ENCODE results near the gene CDKAL1. TPM values are rescaled to one million over a fixed set of nuclear protein-coding genes. Genes with fewer than 3 reads are reported as not detected.

CDKAL1 gene
- total and polyA plus RNA-seq, 2 of the 13 experiments (the other 11 are each of a cell fraction or from before 2014, with no cell fraction given) = 9.5 to 27.7 TPM

DNA sequence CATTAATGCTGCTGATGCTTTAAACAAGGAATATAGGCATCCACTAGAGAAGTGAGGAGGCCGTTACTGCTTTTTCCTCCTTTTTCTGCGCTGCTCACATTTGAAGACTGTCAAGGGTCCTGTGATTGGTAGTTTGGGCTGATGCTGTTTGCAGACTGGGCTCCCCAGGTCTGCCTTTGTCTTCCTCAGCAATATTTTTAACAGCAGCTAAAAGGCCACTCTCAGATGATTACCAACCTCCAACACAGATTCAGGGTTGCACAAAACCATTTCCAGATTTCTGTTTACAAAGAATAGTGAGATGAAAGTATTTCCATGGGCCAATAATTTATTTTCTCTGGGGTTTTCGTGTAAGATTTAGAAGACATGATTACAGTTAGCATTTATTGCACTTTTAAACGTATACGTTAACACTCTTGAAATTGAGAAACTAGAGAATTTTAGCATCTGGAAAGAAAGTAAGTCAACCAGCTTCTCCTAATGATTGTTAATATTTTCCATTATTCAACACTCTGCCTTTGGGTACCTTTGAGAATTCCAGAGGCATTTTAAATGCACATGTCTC is 584.0 kb downstream of the CDKAL1 start:
- H3K79me2 ChIP-seq (ENCODE audit: insufficient read depth, low read length) = no peaks in the 10 kb centered on the region
- WGBS (ENCODE audit: low lambda C conversion rate) = 97% methylated on average over 5 of the region's 5 CpGs
- no peak overlapping the region for H3K4me3 ChIP-seq (replicated peaks in 1 of 3; ENCODE audit: insufficient read depth in 1 of 3, low read depth in 2 of 3, low read length in 3 of 3)
- CTCF ChIA-PET (ENCODE audit: low intra/inter-chr PET ratio, low total read pairs) = no interaction called here
- H3K27ac ChIP-seq (ENCODE audit: extremely low read length, insufficient read depth, low read length) = no peak overlapping the region
- ATAC-seq (no peak), DNase-seq (ENCODE audit: low spot score) (no peak), FAIRE-seq (no peak)
- no peak overlapping the region for H3K9ac ChIP-seq (ENCODE audit: insufficient read depth, low read depth, low read length)
- no peaks in the 10 kb centered on the region for H3K27me3 ChIP-seq (ENCODE audit: control insufficient read depth in 1 of 2, insufficient read depth in 2 of 2, low read length in 2 of 2)
- no peaks in the 10 kb centered on the region for H3K9me3 ChIP-seq (ENCODE audit: low read length)
- intact Hi-C loops (cut with micrococcal nuclease; ENCODE audit: unreplicated experiment) = no loop called here
- no peak overlapping the region for H3K4me2 ChIP-seq (ENCODE audit: low read depth, low read length)
- in situ Hi-C loops (cut with HindIII; ENCODE audit: extremely low pct_ligation_motif_present, low pct_unique_long_range_greater_than_20kb) = no loop called here
- no peaks in the 10 kb centered on the region for H3K36me3 ChIP-seq (replicated peaks in 1 of 2; ENCODE audit: control insufficient read depth in 1 of 2, insufficient read depth in 2 of 2, low read length in 2 of 2)
- peaks cover 9% of the 10 kb centered on the region; the same call in 1 of the 2 replicates for H3K4me1 ChIP-seq (ENCODE audit: insufficient read depth, low read length)
- H2AFZ ChIP-seq (ENCODE audit: low read length) = no peak overlapping the region
- BruUV-seq (replicated peaks) = no TSS peak
- POLR2A ChIA-PET = no interaction called here
- no peaks in the 10 kb centered on the region for H4K20me1 ChIP-seq (ENCODE audit: insufficient read depth, low read length)
- no peak for TF ChIP-seq ZNF343 (CRISPR knock-in tag; IDR thresholded peaks at IDR 0.05)
- TF ChIP-seq TCF12 (IDR thresholded peaks at IDR 0.05) = no peak
- no peak for TF ChIP-seq TCF12 (CRISPR knock-in tag; IDR thresholded peaks at IDR 0.05)
- TF ChIP-seq U2AF2 (IDR thresholded peaks at IDR 0.05; ENCODE audit: low read depth, low read length) = no peak
- TF ChIP-seq ARID3A (IDR thresholded peaks at IDR 0.05; ENCODE audit: low read depth, low read length) = no peak
- no peak for TF ChIP-seq HDAC1 (CRISPR knock-in tag; IDR thresholded peaks at IDR 0.05)
- TF ChIP-seq ZNF225 (CRISPR knock-in tag; IDR thresholded peaks at IDR 0.05) = no peak
- TF ChIP-seq HDAC2 (CRISPR knock-in tag; IDR thresholded peaks at IDR 0.05) = no peak
- no peak for TF ChIP-seq PITX1 (CRISPR knock-in tag; IDR thresholded peaks at IDR 0.05)
- TF ChIP-seq ZNF761 (CRISPR knock-in tag; conservative IDR thresholded peaks at IDR 0.05) = no peak
- TF ChIP-seq SIN3A (IDR thresholded peaks at IDR 0.05; ENCODE audit: borderline replicate concordance, low read depth, low read length) = no peak
- TF ChIP-seq, protein P1, sequence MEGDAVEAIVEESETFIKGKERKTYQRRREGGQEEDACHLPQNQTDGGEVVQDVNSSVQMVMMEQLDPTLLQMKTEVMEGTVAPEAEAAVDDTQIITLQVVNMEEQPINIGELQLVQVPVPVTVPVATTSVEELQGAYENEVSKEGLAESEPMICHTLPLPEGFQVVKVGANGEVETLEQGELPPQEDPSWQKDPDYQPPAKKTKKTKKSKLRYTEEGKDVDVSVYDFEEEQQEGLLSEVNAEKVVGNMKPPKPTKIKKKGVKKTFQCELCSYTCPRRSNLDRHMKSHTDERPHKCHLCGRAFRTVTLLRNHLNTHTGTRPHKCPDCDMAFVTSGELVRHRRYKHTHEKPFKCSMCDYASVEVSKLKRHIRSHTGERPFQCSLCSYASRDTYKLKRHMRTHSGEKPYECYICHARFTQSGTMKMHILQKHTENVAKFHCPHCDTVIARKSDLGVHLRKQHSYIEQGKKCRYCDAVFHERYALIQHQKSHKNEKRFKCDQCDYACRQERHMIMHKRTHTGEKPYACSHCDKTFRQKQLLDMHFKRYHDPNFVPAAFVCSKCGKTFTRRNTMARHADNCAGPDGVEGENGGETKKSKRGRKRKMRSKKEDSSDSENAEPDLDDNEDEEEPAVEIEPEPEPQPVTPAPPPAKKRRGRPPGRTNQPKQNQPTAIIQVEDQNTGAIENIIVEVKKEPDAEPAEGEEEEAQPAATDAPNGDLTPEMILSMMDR (CRISPR knock-in tag; IDR thresholded peaks at IDR 0.05) = no peak
- TF ChIP-seq RFX5 (IDR thresholded peaks at IDR 0.05; ENCODE audit: low read depth, low read length) = no peak
- TF ChIP-seq POGK (CRISPR knock-in tag; conservative IDR thresholded peaks at IDR 0.05) = no peak
- no peak for TF ChIP-seq TFE3 (CRISPR knock-in tag; IDR thresholded peaks at IDR 0.05)
- TF ChIP-seq GZF1 (CRISPR knock-in tag; IDR thresholded peaks at IDR 0.05) = no peak
- TF ChIP-seq ZNF644 (CRISPR knock-in tag; IDR thresholded peaks at IDR 0.05; ENCODE audit: low read depth) = no peak
- TF ChIP-seq NFE2 (CRISPR knock-in tag; IDR thresholded peaks at IDR 0.05) = no peak
